ENCODE measurements around the gene PROP1.
"Not testable (repeated sequence)": the region's sequence is repeated elsewhere in the genome, so short reads cannot be mapped to it uniquely, and the experiment has no call there.

Gene PROP1

GRCh38 chr5:177947912-177948311, 48.1 kb downstream of the PROP1 start:
- not testable (repeated sequence) for H3K36me3 ChIP-seq (replicated peaks; ENCODE audit: low read depth, low read length); H3K27me3 ChIP-seq (ENCODE audit: low read depth, low read length); H3K9me3 ChIP-seq (ENCODE audit: insufficient read depth, low read length); H3K4me2 ChIP-seq (ENCODE audit: low read length); H3K4me3 ChIP-seq (ENCODE audit: low read length); H3K27ac ChIP-seq (ENCODE audit: low read length); H3K9ac ChIP-seq (ENCODE audit: low read length); H2AFZ ChIP-seq (ENCODE audit: low read depth, low read length); H3K79me2 ChIP-seq (ENCODE audit: low read length); H4K20me1 ChIP-seq (ENCODE audit: insufficient read depth, low read length)
- peaks cover 10% of the 10 kb centered on the region; the same call in 1 of the 2 replicates for H3K4me1 ChIP-seq (ENCODE audit: low read length)

- H3K4me3 ChIP-seq (ENCODE audit: low read length); H3K27me3 ChIP-seq (ENCODE audit: low read depth, low read length); H3K36me3 ChIP-seq (replicated peaks; ENCODE audit: low read depth, low read length); H3K27ac ChIP-seq (ENCODE audit: low read length); H4K20me1 ChIP-seq (ENCODE audit: insufficient read depth, low read length); H3K9me3 ChIP-seq (ENCODE audit: insufficient read depth, low read length); H2AFZ ChIP-seq (ENCODE audit: low read depth, low read length); H3K79me2 ChIP-seq (ENCODE audit: low read length); H3K9ac ChIP-seq (ENCODE audit: low read length): not testable (repeated sequence)
- Histone ChIP-seq H3K4me1 (ENCODE audit: low read length) (peaks cover 10% of the 10 kb centered on the region; the same call in 1 of the 2 replicates), H3K4me2 (ENCODE audit: low read length) (peak overlapping the region; percentile 12; the same call in 1 of the 2 replicates)
These were observed 50.3 kb downstream of the PROP1 start for GRCh38 chr5:177945601-177946283.

DNA sequence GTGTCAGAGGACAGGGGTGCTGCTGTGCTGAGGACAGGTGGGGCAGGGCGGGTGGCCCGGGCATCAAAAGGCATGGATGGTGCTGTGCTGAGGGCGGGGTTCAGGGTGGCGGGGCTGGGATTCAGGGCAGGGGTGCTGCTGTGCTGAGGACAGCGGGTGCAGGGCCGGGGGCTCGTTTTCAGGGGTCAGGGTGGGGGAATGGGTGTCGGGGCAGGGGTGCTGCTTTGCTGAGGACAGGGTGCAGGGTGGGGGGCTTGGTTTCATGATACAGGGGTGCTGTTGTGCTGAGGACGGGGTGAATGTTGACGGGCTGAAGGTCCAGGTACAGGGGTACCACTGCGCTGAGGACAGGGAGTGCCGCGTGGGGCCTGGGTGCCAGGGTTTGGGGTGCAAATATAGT, 50.9 kb downstream of the PROP1 start:
- not testable (repeated sequence) for H3K4me2 ChIP-seq (ENCODE audit: low read length); H3K36me3 ChIP-seq (replicated peaks; ENCODE audit: low read depth, low read length); H3K27me3 ChIP-seq (ENCODE audit: low read depth, low read length); H4K20me1 ChIP-seq (ENCODE audit: insufficient read depth, low read length); H3K27ac ChIP-seq (ENCODE audit: low read length); H3K79me2 ChIP-seq (ENCODE audit: low read length); H2AFZ ChIP-seq (ENCODE audit: low read depth, low read length); H3K4me3 ChIP-seq (ENCODE audit: low read length); H3K9me3 ChIP-seq (ENCODE audit: insufficient read depth, low read length); H3K9ac ChIP-seq (ENCODE audit: low read length)
- peaks cover 10% of the 10 kb centered on the region; the same call in 1 of the 2 replicates for H3K4me1 ChIP-seq (ENCODE audit: low read length)

DNA sequence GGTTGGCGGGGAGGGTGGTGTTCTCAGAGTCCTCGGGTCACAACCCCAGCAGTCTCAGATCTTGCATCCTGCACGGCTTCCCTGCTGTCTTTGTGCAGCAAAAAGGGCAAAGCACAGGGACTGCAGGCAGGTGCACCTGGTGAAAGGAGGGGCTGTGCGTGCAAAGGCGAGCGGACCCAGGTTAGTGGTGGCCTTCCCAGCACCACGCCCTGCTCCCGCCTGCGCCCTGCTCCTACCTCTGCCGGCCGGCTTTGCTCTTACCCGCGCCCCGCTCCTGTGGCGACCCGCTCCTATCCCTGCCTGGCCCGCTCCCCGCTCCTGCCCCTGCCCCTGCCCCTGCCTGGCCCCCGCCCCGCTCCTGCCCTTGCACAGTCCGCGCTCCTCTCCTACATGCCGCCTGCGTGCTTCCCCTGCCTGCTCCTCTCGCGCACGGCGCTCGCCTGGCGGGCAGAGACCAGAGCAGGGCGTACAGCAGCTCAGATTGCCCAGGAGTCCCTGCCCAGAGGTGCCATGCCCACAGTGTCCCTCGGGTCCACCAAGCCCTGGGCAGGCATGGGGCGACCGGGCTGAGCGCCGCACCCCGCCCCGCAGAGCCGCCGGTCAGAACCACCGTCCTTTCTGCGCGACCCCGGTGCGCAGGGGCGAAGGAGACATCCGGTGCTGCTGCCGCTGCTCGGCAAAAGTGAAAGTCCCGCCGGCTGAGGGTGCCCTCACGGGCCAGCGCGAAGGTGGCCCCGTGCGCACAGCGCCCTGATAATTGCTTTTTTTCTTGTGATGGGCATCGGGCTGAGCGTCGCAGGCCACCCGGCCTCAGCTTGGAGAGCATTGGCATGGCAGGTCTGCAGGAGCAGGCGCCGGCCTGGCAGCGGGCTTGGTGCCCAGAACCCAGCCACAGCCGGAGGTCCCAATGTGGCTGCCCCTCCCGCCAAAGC, 52.0 kb downstream of the PROP1 start:
- peaks cover 10% of the 10 kb centered on the region; the same call in 1 of the 2 replicates for H3K4me1 ChIP-seq (ENCODE audit: low read length)
- not testable (repeated sequence) for H3K9me3 ChIP-seq (ENCODE audit: insufficient read depth, low read length); H4K20me1 ChIP-seq (ENCODE audit: insufficient read depth, low read length); H2AFZ ChIP-seq (ENCODE audit: low read depth, low read length); H3K27me3 ChIP-seq (ENCODE audit: low read depth, low read length); H3K79me2 ChIP-seq (ENCODE audit: low read length); H3K36me3 ChIP-seq (replicated peaks; ENCODE audit: low read depth, low read length); H3K27ac ChIP-seq (ENCODE audit: low read length)
- H3K4me2 ChIP-seq (ENCODE audit: low read length) = peak overlapping the region; percentile 73
- H3K9ac ChIP-seq (ENCODE audit: low read length) = peak overlapping the region; percentile 54
- peak overlapping the region; percentile 77 for H3K4me3 ChIP-seq (ENCODE audit: low read length)

- H3K9ac ChIP-seq (ENCODE audit: low read length); H4K20me1 ChIP-seq (ENCODE audit: insufficient read depth, low read length); H3K27me3 ChIP-seq (ENCODE audit: low read depth, low read length); H3K9me3 ChIP-seq (ENCODE audit: insufficient read depth, low read length); H3K4me3 ChIP-seq (ENCODE audit: low read length); H2AFZ ChIP-seq (ENCODE audit: low read depth, low read length); H3K27ac ChIP-seq (ENCODE audit: low read length); H3K36me3 ChIP-seq (replicated peaks; ENCODE audit: low read depth, low read length); H3K79me2 ChIP-seq (ENCODE audit: low read length): not testable (repeated sequence)
- H3K4me1 ChIP-seq (ENCODE audit: low read length) = peaks cover 10% of the 10 kb centered on the region; the same call in 1 of the 2 replicates
- peak overlapping the region; percentile 34; the same call in 1 of the 2 replicates for H3K4me2 ChIP-seq (ENCODE audit: low read length)
These were observed 53.1 kb downstream of the PROP1 start for GRCh38 chr5:177942896-177943295.

Measured in OCI-LY3 (cell line).